ENCODE measurements around the gene WDR27.

Gene WDR27

DNA sequence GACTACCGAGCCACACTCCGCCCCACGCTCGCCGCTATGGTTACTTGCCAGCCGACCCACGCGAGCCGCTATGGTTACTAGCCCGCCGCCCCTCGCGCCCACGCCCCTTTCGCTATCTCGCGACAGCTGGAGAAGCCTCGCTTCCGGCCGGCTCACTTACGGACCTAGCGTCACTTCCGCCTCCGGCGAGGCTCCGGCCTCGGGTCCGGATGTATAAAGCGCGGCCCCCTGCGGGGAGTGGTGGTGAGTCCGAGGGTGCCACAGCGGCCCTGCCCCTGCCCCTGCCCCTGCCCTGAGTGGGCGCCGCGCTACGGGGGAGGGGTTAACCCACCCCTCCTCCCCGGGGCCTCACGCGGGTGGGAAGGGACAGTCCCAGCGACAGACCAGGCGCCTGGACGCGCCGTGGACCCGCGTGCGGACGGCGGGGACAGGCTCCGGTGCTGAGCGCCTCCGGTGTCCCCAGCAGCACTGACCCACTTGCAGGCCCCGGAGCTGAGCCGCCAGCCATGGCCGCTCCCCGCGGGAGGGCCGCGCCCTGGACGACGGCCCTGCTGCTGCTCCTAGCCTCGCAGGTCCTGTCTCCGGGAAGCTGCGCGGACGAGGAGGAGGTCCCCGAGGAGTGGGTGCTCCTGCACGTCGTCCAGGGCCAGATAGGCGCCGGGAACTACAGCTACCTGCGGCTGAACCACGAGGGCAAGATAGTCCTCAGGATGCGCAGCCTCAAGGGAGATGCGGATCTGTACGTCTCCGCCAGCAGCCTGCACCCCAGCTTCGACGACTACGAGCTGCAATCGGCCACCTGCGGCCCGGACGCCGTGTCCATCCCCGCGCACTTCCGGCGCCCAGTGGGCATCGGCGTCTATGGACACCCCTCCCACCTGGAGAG is at the start of gene WDR27, which contains the start of gene C6orf120:
Gene WDR27 (minus strand): TSS at position 76 of the 886 bp plus-strand sequence. CDS start 13,024 bp downstream, outside the sequence.
Gene C6orf120 (plus strand): TSS at position 173 of the 886 bp plus-strand sequence. CDS start 334 bp downstream, at position 507.
- peak; percentile 97 for DNase-seq

DNA sequence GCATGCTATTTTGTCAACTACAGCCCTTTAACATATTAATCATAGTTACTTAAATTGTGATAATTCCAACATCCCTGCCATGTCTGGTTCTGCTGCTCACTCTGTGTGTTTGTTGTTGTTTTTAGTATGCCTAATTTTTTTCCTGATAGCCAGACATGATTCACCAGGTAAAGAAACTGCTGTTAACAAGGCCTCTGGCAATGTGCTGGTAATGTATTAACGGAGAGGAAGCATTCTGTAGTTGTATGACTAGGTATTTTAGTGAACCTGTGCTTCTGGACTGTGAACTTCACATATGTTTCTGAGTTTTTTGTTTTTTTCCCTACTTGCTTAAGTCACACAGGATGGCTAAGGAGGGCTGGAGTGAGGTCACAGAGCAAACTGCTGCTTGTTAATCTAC is 44.7 kb upstream of the WDR27 start:
- no peak for DNase-seq

DNA sequence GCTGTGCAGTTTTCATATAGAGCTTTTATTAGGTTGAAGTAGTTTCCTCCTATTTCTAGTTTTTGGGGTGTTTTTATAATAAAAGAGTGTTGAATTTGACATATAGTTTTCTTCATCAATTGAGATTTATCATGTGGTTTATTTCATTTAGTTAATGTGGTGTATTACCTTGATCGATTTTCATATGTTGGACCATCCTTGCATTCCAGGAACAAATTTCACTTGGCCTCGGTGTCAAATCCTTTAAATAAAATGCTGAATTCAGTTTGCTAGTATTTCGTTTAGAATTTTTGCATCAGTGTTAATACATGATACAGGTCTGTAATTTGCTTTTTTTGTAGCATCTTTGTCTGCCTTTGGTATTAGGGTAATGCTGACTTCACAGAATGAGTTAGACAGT is 43.6 kb upstream of the WDR27 start:
- no peak for DNase-seq

DNA sequence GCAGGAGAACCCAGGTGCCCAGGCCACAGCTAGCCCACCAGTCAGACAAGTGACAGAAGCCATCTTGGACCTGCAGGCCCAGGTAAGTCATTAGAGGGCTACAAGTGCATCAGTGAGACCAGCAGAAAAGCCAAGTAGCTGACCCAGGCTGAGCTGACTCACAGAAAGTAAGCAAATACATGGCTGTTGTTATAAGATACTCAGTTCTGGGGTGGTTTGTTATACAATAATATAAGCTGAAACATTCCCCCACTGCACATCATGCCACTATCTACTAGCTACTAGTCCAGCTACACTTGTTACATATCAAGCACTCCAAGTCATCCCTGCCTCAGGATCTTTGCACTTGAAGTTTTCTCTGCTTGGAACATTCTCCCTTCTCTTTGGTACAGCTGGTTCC is 39.5 kb upstream of the WDR27 start:
- DNase-seq = no peak

DNA sequence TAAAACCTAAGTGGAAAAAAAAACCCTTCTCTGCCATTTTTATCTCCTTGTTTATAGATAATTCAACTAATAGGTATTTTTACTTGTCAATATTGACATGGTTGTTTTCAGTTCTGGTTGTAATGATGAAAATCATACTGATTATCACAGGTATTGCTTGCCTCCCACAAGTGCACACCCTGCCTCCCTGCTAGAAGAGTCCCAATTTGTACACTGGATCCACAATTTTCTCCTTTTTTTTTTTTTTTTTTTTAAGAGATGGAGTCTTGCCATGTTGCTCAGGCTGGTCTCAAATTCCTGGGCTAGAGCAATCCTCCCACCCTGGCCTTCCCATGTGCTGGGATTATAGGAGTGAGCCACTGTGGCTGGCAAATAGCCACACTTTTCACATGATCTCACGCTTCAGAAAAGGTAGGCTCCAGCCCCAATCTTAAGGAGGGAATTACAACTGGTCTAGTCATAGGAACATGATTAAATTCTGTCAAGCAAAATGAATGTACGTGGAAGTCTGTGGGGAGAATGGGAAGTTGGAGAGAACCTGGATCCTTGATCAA is 37.2 kb upstream of the WDR27 start:
- no peak for DNase-seq

DNA sequence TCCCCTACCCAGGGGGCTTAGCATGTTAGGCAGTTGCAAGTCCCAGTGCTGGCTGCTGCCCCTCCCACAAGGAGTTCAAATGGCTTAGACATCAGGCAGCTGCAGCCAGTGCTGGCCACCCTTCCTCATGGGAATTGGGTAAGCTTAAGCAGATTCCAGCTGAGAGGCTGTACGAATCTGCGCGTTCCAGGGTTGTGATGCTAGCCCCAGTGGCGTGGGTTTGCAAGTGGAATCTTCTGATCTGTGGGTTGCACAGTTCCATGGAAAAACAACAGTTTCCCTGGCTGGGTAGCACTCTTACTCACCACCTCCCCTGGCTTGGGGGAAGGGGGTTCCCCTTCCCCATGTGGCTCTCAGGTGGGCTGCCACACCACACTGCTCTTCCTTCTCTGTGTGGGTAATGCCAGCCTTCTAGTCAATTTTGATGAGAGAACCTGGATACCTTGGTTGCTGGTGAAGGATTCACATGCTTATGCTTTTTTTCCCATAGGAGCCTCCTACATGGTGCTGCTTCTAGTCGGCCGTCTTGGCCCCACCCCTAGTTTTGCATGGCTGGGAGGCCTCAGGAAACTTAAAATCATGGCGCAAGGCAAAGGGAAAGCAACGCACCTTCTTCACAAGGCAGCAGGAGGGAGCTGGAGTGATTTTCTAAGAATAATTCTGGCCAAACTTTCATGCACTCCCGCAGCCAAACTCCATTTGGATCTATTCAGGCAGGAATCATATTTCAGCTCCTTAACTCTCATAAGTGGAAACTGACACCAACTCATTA is 36.6 kb upstream of the WDR27 start:
- DNase-seq = no peak

DNA sequence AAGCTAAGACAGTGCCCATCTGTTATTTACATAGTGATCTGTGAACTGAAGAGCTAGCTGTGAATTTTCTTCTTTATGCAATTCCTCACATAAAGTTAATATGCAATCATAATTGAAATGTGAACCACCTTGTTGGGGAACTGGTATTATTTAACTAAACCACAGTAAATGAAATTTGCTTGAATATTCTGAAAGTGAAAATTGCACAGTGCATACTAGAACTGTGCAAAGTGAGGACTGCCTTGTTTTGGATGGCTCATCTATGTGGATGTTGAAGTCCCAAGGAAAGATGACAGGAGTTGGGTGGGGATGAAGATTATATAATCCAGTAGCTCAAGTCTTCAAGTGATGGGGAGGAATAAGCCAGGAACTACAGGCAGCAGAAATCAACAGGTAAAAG is 28.1 kb upstream of the WDR27 start:
- DNase-seq = no peak

DNA sequence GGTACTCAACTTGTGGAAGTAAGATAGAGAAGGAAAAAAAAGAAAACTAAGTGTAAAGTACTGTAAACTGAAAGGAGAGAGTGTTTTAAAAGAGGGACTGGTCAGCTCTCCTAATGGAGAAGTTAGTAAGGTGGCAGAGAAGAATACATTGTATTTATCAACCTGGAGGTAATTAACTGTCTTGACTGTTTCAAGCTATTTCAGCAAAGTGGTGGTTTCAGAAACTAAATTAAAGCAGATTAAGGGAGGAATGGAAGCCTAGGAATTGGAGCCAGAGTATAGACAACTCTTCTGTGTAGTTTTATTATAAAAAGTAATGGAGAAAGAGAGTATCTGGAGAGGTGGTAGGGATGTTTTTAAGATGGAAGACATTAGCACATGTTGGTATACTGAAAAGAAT is 25.1 kb upstream of the WDR27 start:
- no peak for DNase-seq

DNA sequence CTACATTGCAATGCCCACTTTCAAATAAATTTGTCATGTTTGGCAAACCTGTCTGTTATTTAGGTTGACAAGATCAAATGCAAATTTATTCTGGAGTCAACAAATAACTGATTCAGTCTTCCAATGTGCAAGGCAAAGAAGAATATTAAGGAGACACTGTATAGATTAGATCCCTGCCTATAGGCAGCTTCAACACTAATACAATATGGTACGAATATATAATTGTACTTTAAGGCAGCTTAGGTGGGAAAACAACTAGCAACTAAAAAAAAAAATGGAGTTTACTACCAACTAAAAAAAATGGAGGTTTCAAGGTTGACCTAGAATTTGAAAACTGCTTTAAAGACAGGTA is 24.2 kb upstream of the WDR27 start:
- no peak for DNase-seq

DNA sequence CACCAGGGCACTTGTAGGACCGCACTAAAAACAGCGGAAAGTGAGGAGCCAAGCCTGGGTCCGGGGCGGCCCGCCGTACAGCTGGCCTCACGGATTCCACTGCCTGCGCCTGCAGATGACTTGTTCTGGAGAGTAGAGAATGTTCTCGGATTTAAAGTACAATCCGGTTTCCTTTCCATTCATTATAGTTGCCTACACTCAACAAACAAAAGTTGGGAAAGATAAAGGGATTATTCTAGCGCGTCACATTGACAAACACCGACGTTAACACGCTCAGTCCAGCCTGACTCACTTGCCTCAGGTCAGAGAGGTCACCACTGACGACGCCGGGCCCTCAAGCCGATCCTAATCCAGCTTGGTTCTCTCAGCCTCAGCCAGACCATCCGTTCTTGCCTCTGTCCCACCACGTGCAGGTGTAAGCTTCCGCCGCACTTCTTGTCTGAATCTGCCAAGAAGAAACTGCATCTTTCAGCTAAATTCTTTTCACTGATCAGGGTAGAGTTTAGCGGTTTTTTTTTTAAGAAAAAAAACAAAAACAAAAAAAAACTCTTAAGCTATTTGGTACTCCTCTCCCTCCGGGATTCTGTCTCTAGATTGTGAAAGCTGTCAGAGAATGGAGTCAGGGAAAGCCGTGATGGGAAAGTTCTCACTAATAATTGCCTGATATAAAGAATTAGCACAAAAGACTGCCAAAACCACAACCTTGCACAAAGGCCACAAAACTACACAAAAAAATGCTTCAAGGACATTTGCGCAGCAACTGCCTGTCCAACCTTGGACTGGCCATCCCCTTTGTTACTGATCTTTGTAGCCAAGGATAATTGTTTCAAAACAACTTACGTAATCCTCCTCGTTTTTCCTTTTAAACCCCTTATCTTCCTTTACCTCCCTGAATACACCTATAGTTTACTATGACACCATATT is 23.6 kb upstream of the WDR27 start:
- peak; percentile 6 for DNase-seq

DNA sequence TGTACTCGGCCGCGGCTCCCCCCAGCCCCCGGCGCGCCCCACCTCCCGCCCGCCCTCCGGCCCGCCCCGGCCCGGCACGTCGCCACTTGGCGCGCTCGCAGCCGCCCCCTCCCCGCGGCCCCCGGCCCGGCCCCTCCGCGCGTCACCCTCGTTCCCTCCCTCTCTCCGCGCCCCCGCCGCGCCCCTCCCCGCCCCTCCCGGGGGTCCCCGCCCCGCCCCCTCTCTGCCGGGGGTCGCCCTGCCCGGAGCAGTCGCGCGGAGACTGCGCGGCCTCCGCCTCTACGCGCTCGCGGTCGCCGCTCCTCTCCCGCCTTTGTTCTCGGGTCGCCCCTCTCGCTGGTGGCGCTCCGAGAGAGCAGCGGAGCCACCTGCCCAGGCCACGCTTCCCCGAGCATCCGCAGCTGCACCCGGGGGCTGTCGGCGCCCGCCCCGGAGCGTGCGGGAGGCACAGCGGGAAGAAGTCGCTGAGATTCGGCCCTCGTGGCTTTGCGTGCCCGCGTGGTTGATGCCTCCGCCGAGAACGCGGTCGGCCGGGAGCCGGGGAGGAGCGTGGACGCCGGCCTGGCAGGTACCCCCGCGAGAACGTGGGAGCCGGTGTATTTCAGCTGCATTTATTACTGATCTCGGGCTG is 22.8 kb upstream of the WDR27 start, which contains the start of gene PHF10:
Gene PHF10 (minus strand): TSS at position 7 of the 631 bp plus-strand sequence. CDS start 569 bp downstream, outside the sequence.
- DNase-seq = peak; percentile 65

DNA sequence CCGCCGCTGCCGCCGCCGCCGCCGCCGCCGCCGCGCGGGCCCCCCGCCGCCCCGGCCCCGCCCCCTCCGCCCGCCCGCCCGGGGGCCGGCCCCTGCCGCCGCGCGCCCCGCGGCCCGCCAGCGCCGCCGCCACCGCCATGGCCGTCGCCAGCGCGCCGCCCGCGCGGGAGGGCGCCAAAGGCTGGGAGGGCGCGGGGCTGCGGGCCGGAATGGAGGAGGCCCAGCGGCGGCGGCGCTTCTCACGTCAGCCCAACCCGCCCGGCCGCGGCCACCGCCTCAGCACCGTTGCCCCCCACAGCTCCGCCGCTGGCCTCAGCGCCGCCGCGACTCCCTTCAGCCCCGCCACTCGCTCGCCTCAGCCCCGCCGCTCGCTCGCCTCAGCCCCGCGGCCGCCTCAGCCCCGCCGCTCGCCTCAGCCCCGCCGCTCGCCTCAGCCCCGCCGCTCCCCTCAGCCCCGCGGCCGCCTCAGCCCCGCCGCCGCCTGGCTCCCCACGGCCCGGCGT is 22.2 kb upstream of the WDR27 start:
- peak; percentile 25 for DNase-seq

DNA sequence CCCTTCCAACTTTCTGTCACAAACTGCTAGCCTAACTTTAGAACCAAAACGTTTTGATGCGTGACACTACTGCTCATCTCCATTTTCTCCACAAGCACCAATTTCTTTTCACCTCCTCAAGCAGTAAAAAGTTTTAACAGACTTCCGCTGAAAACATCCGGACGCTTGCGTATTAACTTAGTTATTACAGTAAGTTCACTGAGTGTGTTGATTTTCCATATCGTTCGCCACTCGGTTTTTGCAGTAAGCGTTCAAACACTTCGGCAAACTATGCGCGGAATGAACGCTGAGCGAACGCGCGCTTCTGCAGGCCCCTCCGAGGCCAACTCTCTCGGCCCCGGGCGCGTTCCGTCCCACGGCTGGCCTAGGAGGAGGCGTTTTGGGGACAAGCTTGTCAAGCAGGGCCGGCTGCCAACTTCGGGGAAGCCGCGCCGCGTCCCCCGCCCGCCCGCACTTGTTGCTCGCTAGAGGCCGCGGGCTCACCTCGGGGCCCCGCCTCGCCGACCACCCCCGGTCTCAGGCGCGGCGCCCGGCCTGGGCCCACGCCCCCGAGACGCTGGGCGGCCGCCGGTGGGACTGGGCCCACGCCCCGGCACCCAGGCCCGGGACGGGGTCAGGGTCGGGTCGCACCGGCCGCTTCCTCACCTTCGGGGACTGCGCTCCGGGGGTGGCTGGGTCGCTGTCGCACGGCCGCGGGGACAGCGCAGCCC is 21.5 kb upstream of the WDR27 start:
- DNase-seq = peak; percentile 63

DNA sequence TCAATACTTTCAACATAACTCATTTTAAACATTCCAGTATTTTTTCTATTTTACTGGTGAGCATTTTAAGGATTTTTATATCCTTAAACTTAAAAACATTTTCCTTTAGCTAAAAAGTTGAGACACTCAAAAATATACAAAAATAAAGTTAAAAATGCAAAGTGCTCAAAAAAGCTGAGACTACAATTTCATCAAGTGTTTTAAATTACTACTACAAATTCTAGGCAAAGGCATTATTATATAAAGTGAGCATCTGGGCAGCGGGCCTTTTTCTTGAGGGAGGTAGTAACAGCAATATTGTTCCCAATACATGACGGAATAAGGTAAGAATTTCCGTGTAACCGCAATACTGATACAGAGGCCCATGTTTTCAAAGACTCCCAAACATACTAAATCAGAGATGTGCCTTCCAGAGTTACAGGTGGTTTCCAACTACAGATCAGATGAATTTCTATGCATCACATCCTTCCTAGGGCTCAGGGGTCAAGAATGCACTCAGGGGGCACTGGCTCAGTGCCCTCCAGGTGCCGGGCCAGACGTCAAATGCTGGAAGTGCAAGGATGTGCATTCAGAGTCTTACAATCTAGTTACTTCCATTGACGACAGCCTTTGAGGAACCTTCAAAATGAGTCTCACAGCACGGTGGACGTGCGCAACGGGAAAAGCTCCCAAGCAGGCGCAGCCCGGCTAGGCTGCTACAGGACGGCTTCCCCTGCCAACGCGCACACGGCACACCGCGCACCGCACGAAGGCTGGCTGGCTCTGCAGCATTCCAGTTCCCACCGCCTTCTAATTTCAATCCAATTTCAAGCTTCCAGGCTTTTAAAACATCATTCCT is 20.8 kb upstream of the WDR27 start:
- peak; percentile 24 for DNase-seq

DNA sequence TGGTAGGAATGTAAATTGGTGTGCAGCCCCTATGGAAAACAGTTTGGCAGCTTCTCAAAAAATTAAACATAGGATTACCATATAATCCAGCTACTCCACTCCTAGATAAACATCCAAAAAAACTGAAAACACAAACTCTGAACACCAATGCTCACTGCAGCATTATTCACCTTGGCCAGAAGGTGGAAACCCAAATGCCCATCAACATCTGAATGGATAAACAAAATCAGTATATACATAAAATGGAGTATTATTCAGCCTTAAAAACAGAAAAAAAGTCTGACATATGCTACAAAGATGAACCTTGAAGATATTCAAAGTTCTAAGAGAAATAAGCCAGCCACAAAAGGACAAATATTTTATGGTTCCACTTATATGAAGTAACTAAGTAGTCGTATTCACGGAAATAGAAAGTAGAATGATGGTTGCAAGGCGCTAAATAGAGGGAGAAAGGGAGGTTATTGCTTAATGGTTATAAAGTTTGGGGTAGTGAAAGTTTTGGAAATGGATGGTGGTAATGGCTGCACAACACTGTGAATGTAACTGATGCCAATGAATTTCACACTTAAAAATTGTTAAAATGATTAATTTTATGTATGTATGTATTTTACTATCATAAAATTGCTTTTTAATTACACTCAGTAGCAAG is 18.5 kb upstream of the WDR27 start:
- no peak for DNase-seq

DNA sequence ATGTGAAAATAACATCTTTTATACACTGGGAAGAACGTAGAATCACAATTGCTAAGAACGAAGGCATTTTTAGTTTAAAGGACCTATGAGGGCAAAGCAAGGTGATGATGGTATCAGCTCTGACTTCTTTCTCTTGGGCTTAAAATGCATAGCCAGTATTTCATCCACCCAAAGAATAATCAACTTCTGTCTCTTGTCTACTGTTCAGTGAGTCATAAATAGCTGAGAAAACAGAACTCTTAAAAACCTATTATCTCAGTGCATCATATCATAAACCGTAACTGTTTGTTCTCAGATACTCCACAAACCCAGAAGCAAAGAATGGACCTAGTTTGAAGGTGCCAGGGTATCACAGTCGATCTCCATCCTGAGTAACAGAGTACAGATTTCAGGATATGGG is 17.3 kb upstream of the WDR27 start:
- no peak for DNase-seq

DNA sequence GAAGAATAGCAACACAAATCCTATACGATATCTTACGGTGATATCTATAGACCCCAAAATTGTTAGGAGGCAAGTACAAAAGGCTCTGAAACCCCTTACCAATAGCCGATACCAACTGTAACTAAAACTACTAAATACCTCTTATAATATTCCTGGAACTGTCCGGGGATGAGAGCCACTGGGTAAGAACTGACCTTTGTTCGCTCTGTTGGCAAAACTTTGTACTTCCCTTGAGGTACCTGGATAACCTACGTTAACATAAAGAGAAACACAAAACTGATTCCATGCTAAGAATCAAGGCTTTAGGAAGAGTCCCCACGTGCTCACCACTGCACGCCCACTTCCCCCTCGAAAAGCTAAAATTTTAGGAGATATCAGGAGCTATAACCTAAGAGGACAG is 12.8 kb upstream of the WDR27 start:
- no peak for DNase-seq

DNA sequence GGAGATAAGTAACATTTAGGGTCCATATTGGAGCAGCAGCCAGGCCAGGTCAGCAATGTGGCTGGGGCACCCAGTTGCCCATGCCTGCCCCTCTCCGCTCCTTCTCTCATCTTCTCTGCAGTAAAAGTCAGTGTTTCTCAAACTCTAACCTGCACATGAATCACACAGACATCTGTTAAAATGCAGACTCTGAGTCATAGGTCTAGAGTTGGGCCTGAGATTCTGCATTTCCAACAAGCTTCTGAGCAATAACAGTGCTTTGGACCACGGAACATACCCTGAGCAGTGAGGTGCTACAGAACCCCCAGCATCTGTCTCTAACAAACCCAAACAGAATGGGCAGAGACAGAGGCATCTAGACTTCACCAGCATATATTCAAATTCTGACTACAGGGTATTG is 12.3 kb upstream of the WDR27 start:
- no peak for DNase-seq

DNA sequence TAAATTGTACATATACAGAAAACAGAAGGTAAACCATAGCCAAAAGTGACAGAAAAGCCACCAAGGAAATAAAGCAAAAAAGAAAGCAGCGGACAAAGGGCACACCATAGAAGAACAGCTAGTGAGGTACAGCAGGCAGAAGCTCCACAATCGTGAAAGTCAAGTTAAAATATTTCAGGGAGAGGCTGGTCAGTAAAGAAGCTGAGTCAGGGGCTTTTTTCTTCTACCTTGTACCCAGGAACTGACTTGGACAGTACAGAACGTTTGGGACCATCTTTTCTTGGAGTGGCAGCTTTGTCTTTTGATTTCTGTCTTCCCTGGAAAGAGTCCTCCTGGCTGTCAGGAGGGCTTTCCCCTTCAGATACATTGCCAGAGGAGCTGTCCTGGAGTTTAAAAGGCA is 8.2 kb upstream of the WDR27 start:
- no peak for DNase-seq

DNA sequence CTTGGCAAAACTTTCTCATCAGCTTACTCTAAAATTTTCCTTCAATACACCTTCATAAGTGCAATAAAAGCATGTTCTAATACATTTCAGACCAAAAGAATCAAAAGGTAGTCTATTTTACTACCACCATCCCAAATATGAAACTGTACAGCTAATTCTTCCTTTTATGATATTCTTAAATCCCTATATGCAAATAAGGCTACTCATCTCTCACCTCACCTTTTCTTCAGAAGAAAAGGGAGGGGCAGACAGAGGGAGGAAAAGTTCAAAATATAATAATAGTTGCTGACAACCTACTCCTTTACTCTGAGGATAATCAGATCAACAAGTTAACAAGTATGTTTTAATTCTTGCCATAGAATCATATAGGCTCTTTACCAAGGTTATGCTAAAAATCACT is 7.5 kb upstream of the WDR27 start:
- no peak for DNase-seq
